Measurements from ENCODE around the gene PRX. TPM values are rescaled to one million over a fixed set of nuclear protein-coding genes. Genes with fewer than 3 reads are reported as not detected.

Gene PRX
- polyA plus RNA-seq, 12 donors: 5.1 to 9.6 (median 6.3) TPM; not detected in 1

Other genes with a start within 250 kb of the PRX start
- gene MAP3K10, start 222.0 kb downstream of the PRX start, polyA plus RNA-seq (ENCODE audit: insufficient read length in 12 of 12): 10 to 100 TPM in 2 of 12 donors, 1 to 10 TPM in 9, not detected in 1; 6.0 to 15.5 (median 7.9) TPM
- gene TTC9B, start 195.0 kb downstream of the PRX start, polyA plus RNA-seq (ENCODE audit: insufficient read length in 12 of 12): under 1 TPM in 6 of 12 donors, not detected in 6; 0.11 to 0.26 (median 0.15) TPM
- gene CCNP, start 186.7 kb downstream of the PRX start, polyA plus RNA-seq (ENCODE audit: insufficient read length in 12 of 12): under 1 TPM in 10 of 12 donors, not detected in 2; 0.14 to 0.57 (median 0.34) TPM
- 100 to 1,000 TPM; 138 to 738 (median 184) TPM for gene AKT2, start 128.0 kb downstream of the PRX start, polyA plus RNA-seq (ENCODE audit: insufficient read length in 12 of 12)
- gene C19orf47, start 65.0 kb downstream of the PRX start, polyA plus RNA-seq (ENCODE audit: insufficient read length in 12 of 12): 10 to 100 TPM in 11 of 12 donors, not detected in 1; 26.4 to 99.1 (median 57.1) TPM
- 100 to 1,000 TPM in 11 of 12 donors, not detected in 1; 165 to 236 (median 213) TPM for gene PLD3, start 64.7 kb downstream of the PRX start, polyA plus RNA-seq (ENCODE audit: insufficient read length in 12 of 12)
- gene HIPK4, start 23.2 kb downstream of the PRX start, polyA plus RNA-seq (ENCODE audit: insufficient read length in 12 of 12): 1 to 10 TPM in 6 of 12 donors, under 1 TPM in 4, not detected in 2; 0.77 to 2.0 (median 1.2) TPM
- gene SERTAD1, start 12.6 kb upstream of the PRX start, polyA plus RNA-seq (ENCODE audit: insufficient read length in 12 of 12): 1 to 10 TPM in 10 of 12 donors, not detected in 2; 3.6 to 8.2 (median 5.0) TPM
- gene SERTAD3, start 31.0 kb upstream of the PRX start, polyA plus RNA-seq (ENCODE audit: insufficient read length in 12 of 12): 10 to 100 TPM in 11 of 12 donors, not detected in 1; 25.4 to 57.7 (median 44.9) TPM
- 10 to 100 TPM in 11 of 12 donors, not detected in 1; 21.9 to 68.1 (median 34.1) TPM for gene BLVRB, start 52.4 kb upstream of the PRX start, polyA plus RNA-seq (ENCODE audit: insufficient read length in 12 of 12)
- gene SPTBN4, start 53.6 kb upstream of the PRX start, polyA plus RNA-seq (ENCODE audit: insufficient read length in 12 of 12): under 1 TPM in 10 of 12 donors, not detected in 2; 0.14 to 0.83 (median 0.33) TPM
- gene SHKBP1, start 163.5 kb upstream of the PRX start, polyA plus RNA-seq (ENCODE audit: insufficient read length in 12 of 12): 100 to 1,000 TPM in 1 of 12 donors, 10 to 100 TPM in 10, not detected in 1; 12.8 to 160 (median 19.1) TPM
- 100 to 1,000 TPM in 11 of 12 donors, not detected in 1; 146 to 328 (median 194) TPM for gene LTBP4, start 188.0 kb upstream of the PRX start, polyA plus RNA-seq (ENCODE audit: insufficient read length in 12 of 12)